Ovary (tissue), 9 donors: Measurements from ENCODE around the gene GRIK4. TPM values are rescaled to one million over a fixed set of nuclear protein-coding genes. Genes with fewer than 3 reads are reported as not detected.

ENCODE experiments used
- DNase-seq, 5 donors: peaks; one replicate each; pipeline ENCODE4 v3.0.0-alpha.2; 2019 to 2020
- H3K27ac ChIP-seq, 2 donors: fragments of 200-600 bp; one replicate each; pipeline versions ENCODE4 v1.5.1 to v1.8.0; 2019 to 2022
- H3K27me3 ChIP-seq: fragments of 200-600 bp; one replicate; pipeline ENCODE4 v1.8.0; 2022
- H3K36me3 ChIP-seq: fragments of 200-600 bp; sonication (generic); one replicate; pipeline ENCODE4 v1.5.1; 2019
- H3K4me1 ChIP-seq: one replicate; pipeline ENCODE4 v1.8.1; 2013; ENCODE audit warnings: mild to moderate bottlenecking, moderate library complexity; ENCODE audit not compliant: insufficient read depth
- H3K4me3 ChIP-seq: fragments of 200-600 bp; sonication (generic); one replicate; pipeline ENCODE4 v1.5.1; 2017
- H3K9me3 ChIP-seq, 2 donors: fragments of 200-600 bp in 1 of 2; sonication (generic) in 1 of 2; one replicate each; pipeline versions ENCODE4 v1.5.1 to v1.8.1; 2013 to 2019; ENCODE audit warnings: mild to moderate bottlenecking in 1 of 2, moderate library complexity in 1 of 2
- EP300 ChIP-seq: sonication (generic); formaldehyde crosslinking; IDR thresholded peaks from one replicate; pipeline ENCODE4 v1.6.1; 2017; ENCODE audit warnings: antibody characterized with exemption
- POLR2A ChIP-seq: fragments of 450-650 bp; IDR thresholded peaks from one replicate; pipeline ENCODE4 v1.6.1; 2017; ENCODE audit warnings: antibody characterized with exemption, mild to moderate bottlenecking, moderate library complexity
- WGBS, 3 donors: extraction: QIAGEN DNeasy Blood & Tissue Kit in 1 of 3; methylation state at CpG; one replicate each; pipeline versions ENCODE4 v1.1.5 to v1.1.7; 2013 to 2017; 5-methylcytosine and 5-hydroxymethylcytosine counted together
- intact Hi-C, 4 donors: fragments of 100-400 bp; cut with DNase I; formaldehyde crosslinking; loops; one replicate each; pipeline versions ENCODE4 v1.11.0 to v1.15.1; 2022 to 2023
- polyA plus RNA-seq, 2 donors: library from polyadenylated mRNA; stranded (reverse); fragments of 200-250 nt in 1 of 2; fragments of 350-450 nt in 1 of 2; fragmentation: Illumina TruSeq in 1 of 2; extraction: RNeasy Lipid Tissue Mini Kit (QIAGEN cat#74804) in 1 of 2; gene quantifications; one replicate each; pipeline ENCODE4 v1.2.3, GENCODE V29; 2013 to 2014
- total RNA-seq, 7 donors: library from RNA; depleted of rRNA in 2 of 7; stranded (reverse); fragments of >200 nt in 2 of 7; fragmentation: NEBNext Ultra II Directional in 3 of 7; extraction: Animal tissue kit (Norgen Biotek cat#: 25700) in 3 of 7; gene quantifications; one replicate each; pipeline versions ENCODE4 v1.1.0 to v1.2.4, GENCODE V29; 2016 to 2023
- TF ChIP-seq, protein P1 (sequence below), 3 donors: fragments of 450-650 bp in 2 of 3; fragments of 200-600 bp in 1 of 3; IDR thresholded peaks; one replicate each; pipeline versions ENCODE4 v1.5.1 to v1.8.0; 2016 to 2022; ENCODE audit warnings: antibody characterized with exemption in 3 of 3, mild to moderate bottlenecking in 1 of 3
- donor health status: DM: no; HTN: no; CAD: no; lungs with moderate emphysema.
- donor health status: DM: no; HTN: no; CAD: no.
- donor health status: Bipolar disorder and iron deficiency.
- donor health status: DM: yes; HTN: yes; CAD: no.
- donor health status: DM: no; HTN: no; CAD: no.
- donor health status: DM: yes; HTN: yes; CAD: no.

GRIK4 gene
- total and polyA plus RNA-seq, 9 donors = 1.3 to 13.4 (median 2.3) TPM

DNA sequence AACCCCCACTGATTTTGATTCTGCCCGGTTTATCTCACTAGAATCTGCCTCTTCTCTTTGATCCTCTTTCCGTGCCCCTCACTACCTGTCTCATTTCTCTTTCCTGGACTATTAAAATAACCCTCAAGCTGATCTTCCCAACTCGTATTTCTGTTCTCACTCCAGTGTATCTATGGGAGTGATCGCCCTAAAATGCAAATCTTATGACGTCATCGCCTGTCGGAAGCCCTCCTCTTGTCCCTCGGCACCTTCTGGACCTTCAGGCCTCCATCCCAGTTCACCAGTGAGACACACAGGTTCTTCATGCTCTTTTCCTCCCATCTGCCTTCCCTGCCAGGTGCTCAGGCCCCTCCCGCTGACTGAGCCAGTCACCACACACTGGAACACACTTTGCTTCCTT is 277.8 kb downstream of the GRIK4 start:
- DNase-seq = no peak
- Histone ChIP-seq H3K36me3 (no peaks in the 10 kb centered on the region), H3K27ac (no peak overlapping the region), H3K27me3 (no peaks in the 10 kb centered on the region), H3K9me3 (no peaks in the 10 kb centered on the region), H3K4me1 (no peaks in the 10 kb centered on the region), H3K4me3 (no peak overlapping the region)
- TF ChIP-seq, protein P1, sequence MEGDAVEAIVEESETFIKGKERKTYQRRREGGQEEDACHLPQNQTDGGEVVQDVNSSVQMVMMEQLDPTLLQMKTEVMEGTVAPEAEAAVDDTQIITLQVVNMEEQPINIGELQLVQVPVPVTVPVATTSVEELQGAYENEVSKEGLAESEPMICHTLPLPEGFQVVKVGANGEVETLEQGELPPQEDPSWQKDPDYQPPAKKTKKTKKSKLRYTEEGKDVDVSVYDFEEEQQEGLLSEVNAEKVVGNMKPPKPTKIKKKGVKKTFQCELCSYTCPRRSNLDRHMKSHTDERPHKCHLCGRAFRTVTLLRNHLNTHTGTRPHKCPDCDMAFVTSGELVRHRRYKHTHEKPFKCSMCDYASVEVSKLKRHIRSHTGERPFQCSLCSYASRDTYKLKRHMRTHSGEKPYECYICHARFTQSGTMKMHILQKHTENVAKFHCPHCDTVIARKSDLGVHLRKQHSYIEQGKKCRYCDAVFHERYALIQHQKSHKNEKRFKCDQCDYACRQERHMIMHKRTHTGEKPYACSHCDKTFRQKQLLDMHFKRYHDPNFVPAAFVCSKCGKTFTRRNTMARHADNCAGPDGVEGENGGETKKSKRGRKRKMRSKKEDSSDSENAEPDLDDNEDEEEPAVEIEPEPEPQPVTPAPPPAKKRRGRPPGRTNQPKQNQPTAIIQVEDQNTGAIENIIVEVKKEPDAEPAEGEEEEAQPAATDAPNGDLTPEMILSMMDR (IDR thresholded peaks at IDR 0.05) = no peak
- TF ChIP-seq POLR2A (no peak), EP300 (no peak)
- intact Hi-C loops = no loop called here
- 83 to 87% (median 84%) methylated on average over 9 of the region's 9 CpGs for WGBS, 3 donors

DNA sequence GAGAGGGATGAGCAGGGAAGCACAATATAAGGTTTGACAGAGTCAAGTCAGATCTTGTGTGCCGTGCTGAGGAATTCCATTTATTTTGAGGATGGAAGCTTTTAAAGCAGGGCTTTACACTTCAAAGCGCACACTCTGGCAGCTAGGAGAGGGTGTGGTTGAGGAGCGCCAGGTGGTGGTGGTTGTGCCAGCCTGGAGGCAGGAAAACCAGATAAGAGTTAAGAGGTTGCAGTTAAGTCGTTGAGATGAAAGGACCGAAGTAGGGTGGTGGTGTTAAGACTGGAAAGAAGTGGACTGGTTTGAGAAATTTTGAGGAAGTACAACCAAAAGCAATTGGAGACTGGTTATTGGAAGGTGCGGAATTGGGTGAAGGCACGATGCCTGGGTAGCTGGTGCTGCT is 280.8 kb downstream of the GRIK4 start:
- WGBS, 3 donors = 84 to 90% (median 87%) methylated on average over 7 of the region's 7 CpGs

DNA sequence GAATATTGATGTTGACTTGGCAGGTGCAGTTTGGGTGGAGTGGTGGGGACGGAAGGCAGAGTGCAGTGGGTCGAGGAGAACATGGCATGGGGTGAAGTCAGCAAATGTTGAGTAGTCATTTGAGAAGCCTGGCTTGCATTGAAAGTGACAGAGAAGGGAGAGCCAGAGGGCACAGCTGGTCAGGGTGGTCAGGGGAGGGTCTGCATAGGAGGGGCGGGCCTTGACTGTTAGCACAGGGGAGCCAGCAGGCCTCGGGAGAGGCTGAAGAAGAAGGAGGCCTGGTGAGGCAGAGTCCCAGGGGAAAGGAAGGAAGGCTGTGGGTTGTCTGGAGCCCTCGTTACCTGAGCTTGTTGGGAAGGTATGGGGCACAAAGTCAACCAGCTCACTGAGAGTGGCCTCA is 281.6 kb downstream of the GRIK4 start:
- Histone ChIP-seq H3K4me1 (no peaks in the 10 kb centered on the region), H3K9me3 (no peaks in the 10 kb centered on the region), H3K4me3 (no peak overlapping the region), H3K27me3 (no peaks in the 10 kb centered on the region), H3K36me3 (no peaks in the 10 kb centered on the region), H3K27ac (no peak overlapping the region)
- TF ChIP-seq POLR2A (no peak), EP300 (no peak)
- TF ChIP-seq, protein P1 (IDR thresholded peaks at IDR 0.05) = no peak
- WGBS, 3 donors = 88 to 96% (median 92%) methylated on average over 5 of the region's 5 CpGs
- intact Hi-C loops = no loop called here
- no peak for DNase-seq

More for the DNA sequence above, 280.8 kb downstream of the GRIK4 start:
- Histone ChIP-seq H3K27me3 (no peaks in the 10 kb centered on the region), H3K4me1 (no peaks in the 10 kb centered on the region), H3K9me3 (no peaks in the 10 kb centered on the region), H3K4me3 (no peak overlapping the region), H3K27ac (no peak overlapping the region), H3K36me3 (no peaks in the 10 kb centered on the region)
- no peak for DNase-seq
- intact Hi-C loops = no loop called here
- TF ChIP-seq POLR2A (no peak), EP300 (no peak)
- TF ChIP-seq, protein P1 (IDR thresholded peaks at IDR 0.05) = no peak

DNA sequence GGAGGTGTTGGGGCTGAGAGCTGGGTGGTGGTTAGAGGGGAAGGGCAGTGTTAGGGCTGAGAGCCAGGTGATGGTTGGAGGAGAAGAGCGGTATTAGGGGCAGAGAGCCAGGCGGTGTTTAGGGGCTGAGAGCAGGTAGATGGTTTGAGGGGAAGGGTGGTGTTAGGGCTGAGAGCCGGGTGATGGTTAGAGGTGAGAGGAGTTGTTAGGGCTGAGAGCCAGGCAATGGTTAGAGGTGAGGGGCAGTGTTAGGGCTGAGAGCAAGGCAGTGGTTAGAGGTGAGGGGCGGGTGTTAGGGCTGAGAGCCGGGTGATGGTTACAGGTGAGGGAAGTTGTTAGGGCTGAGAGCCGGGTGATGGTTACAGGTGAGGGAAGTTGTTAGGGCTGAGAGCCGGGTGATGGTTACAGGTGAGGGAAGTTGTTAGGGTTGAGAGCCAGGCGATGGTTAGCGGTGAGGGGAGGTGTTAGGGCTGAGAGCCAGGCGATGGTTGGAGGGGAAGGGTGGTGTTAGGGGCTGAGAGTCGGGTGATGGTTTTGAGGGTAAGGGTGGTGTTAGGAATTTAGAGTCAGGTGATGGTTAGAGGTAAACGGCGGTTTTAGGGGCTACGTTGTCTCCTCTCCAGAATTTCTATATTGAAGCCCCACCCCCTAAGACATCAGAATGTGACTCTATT is 282.4 kb downstream of the GRIK4 start:
- 91 to 96% (median 92%) methylated on average over 14 of the region's 14 CpGs for WGBS, 3 donors
- intact Hi-C loops = no loop called here
- no peak for TF ChIP-seq POLR2A
- TF ChIP-seq EP300 = no peak
- TF ChIP-seq, protein P1 (IDR thresholded peaks at IDR 0.05) = no peak
- no peak for DNase-seq
- Histone ChIP-seq H3K4me1 (no peaks in the 10 kb centered on the region), H3K9me3 (no peaks in the 10 kb centered on the region), H3K27me3 (no peaks in the 10 kb centered on the region), H3K36me3 (no peaks in the 10 kb centered on the region), H3K4me3 (no peak overlapping the region), H3K27ac (no peak overlapping the region)
